Esophagus squamous epithelium (tissue), 5 donors: ENCODE results near the gene SKAP1. TPM values are rescaled to one million over a fixed set of nuclear protein-coding genes. Genes with fewer than 3 reads are reported as not detected.

Experiments used
- DNase-seq: peaks from one replicate; lab custom pipeline; 2025; lab: John Stamatoyannopoulos, UW
- H3K27ac ChIP-seq, 4 donors: fragments of 200-600 bp; sonication (generic); one replicate each; pipeline ENCODE4 v1.5.1; 2016 to 2019; ENCODE audit warnings: mild to moderate bottlenecking in 1 of 4
- H3K27me3 ChIP-seq, 4 donors: fragments of 200-600 bp; sonication (generic); 1 replicate in 3 of 4; 2 replicates in 1 of 4; pipeline versions ENCODE4 v1.5.1 to v1.6.0; 2017 to 2021; ENCODE audit warnings: antibody characterized with exemption in 1 of 4
- H3K36me3 ChIP-seq, 3 donors: fragments of 200-600 bp; sonication (generic); one replicate each; pipeline ENCODE4 v1.5.1; 2016 to 2019
- H3K4me1 ChIP-seq, 3 donors: fragments of 200-600 bp; sonication (generic); one replicate each; pipeline ENCODE4 v1.5.1; 2017 to 2019
- H3K4me3 ChIP-seq, 4 donors: fragments of 200-600 bp; sonication (generic); 1 replicate in 3 of 4; 2 replicates in 1 of 4; pipeline ENCODE4 v1.5.1; 2016 to 2019; ENCODE audit warnings: mild to moderate bottlenecking in 2 of 4, moderate library complexity in 1 of 4
- H3K9me3 ChIP-seq, 3 donors: fragments of 200-600 bp; sonication (generic); one replicate each; pipeline ENCODE4 v1.5.1; 2016 to 2019
- POLR2A ChIP-seq, 4 donors: fragments of 450-650 bp; IDR thresholded peaks; one replicate each; pipeline ENCODE4 v1.6.1; 2017; ENCODE audit warnings: antibody characterized with exemption in 4 of 4, mild to moderate bottlenecking in 4 of 4, moderate library complexity in 3 of 4
- WGBS, 2 donors: methylation state at CpG; one replicate each; pipeline ENCODE4 v1.1.5; 2018; 5-methylcytosine and 5-hydroxymethylcytosine counted together
- intact Hi-C: fragments of 100-400 bp; cut with DNase I; formaldehyde crosslinking; loops from one replicate; pipeline ENCODE4 v1.15.0; 2022
- total RNA-seq, 4 donors: library from RNA; depleted of rRNA; stranded (reverse); fragments of >200 nt; gene quantifications; one replicate each; pipeline ENCODE4 v1.1.0, GENCODE V29; 2016
- TF ChIP-seq, protein P1 (sequence below), 6 experiments: fragments of 450-650 bp in 4 of 6; fragments of 200-600 bp in 2 of 6; sonication (generic) in 2 of 6; IDR thresholded peaks; one replicate each; pipeline ENCODE4 v1.5.1; 2016 to 2019; ENCODE audit warnings: antibody characterized with exemption in 6 of 6, mild to moderate bottlenecking in 4 of 6, moderate library complexity in 4 of 6
- donor health status: DM: yes; HTN: yes; CAD: no.

Gene SKAP1
- total RNA-seq, 4 donors from 2014 or later, result 0.83 to 5.1 (median 3.4) TPM; not detected in 1

DNA sequence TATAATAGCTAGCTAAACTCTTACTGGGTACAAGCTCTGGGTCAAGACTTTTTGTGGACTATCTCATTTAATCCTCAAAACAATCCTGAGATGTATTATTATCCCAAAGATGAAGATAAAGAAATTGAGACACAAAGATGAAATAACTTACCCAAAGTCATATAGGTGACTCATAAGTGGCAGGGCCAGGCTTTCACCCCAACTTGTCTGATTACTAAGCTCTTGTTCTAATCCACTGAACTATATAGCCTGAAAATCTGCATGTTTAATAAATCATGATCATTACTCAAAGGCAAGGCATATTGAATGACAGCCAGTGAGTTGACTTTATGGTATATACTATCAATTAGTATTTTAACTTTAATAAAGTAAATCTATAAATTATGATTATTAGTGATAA lies 77.4 kb downstream of the SKAP1 start:
- no peaks in the 10 kb centered on the region for H3K36me3 ChIP-seq
- intact Hi-C loops, result no loop called here
- no peak for TF ChIP-seq POLR2A (IDR thresholded peaks at IDR 0.05)
- TF ChIP-seq, protein P1, sequence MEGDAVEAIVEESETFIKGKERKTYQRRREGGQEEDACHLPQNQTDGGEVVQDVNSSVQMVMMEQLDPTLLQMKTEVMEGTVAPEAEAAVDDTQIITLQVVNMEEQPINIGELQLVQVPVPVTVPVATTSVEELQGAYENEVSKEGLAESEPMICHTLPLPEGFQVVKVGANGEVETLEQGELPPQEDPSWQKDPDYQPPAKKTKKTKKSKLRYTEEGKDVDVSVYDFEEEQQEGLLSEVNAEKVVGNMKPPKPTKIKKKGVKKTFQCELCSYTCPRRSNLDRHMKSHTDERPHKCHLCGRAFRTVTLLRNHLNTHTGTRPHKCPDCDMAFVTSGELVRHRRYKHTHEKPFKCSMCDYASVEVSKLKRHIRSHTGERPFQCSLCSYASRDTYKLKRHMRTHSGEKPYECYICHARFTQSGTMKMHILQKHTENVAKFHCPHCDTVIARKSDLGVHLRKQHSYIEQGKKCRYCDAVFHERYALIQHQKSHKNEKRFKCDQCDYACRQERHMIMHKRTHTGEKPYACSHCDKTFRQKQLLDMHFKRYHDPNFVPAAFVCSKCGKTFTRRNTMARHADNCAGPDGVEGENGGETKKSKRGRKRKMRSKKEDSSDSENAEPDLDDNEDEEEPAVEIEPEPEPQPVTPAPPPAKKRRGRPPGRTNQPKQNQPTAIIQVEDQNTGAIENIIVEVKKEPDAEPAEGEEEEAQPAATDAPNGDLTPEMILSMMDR (IDR thresholded peaks at IDR 0.05), result no peak
- H3K4me1 ChIP-seq, result no peaks in the 10 kb centered on the region
- H3K27ac ChIP-seq, result no peak overlapping the region
- no peak for DNase-seq
- no peak overlapping the region for H3K4me3 ChIP-seq
- H3K27me3 ChIP-seq, result peaks cover 0 to 82% (median 0%) of the 10 kb centered on the region in 4 donors
- no peaks in the 10 kb centered on the region for H3K9me3 ChIP-seq

DNA sequence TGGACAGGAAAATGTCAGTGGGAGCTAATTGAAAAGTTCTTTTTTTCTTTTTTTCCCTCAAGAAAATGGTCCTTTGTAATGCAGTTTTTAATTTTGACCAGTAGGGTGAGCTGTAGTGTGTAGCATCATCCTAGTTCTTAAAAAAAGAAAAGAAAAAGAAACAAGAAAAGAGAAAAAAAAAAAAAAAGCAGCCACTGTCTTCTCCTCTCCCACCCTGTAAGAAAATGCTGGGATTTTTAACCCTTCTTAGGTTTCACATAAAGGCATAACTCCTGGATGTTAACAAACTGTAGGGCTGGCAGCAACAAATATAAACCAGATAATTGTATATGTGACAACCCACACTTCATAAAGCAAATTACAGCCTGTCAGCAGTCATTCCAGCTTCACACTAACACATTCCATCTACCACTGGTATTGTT lies 78.1 kb downstream of the SKAP1 start:
- TF ChIP-seq POLR2A (IDR thresholded peaks at IDR 0.05), result no peak
- TF ChIP-seq, protein P1 (IDR thresholded peaks at IDR 0.05), result peak; percentile 2 to 72 (median 52)
- intact Hi-C loops, result no loop called here
- Histone ChIP-seq H3K36me3 (no peaks in the 10 kb centered on the region), H3K4me3 (no peak overlapping the region), H3K4me1 (no peaks in the 10 kb centered on the region), H3K9me3 (no peaks in the 10 kb centered on the region), H3K27ac (no peak overlapping the region), H3K27me3 (peaks cover 0 to 79% (median 0%) of the 10 kb centered on the region in 4 donors)
- DNase-seq, result no peak

DNA sequence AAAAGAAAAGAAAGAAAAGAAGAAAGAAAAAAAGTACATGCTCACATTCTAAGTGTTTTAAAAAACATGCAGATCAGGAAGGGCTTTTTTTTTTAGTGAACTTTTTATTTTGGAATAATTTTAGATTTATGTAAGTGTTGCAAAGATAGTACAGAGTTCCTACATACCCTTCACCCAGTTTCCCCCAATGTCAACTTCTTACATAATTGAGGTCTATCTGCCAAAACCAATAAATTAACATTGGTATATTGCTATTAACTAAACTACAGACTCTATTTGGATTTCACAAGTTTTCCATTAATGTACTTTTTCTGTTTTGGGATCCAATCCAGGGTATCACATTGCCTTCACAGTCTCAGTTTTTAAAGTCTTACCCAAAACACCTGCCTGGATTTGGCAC lies 81.7 kb downstream of the SKAP1 start:
- H3K4me1 ChIP-seq, result no peaks in the 10 kb centered on the region
- DNase-seq, result no peak
- no peaks in the 10 kb centered on the region for H3K36me3 ChIP-seq
- intact Hi-C loops, result loop anchor here (5.0 kb wide), 1 partner anchor 249 kb away; no protein-coding TSS in a partner anchor
- no peak overlapping the region for H3K27ac ChIP-seq
- H3K4me3 ChIP-seq, result no peak overlapping the region
- no peak for TF ChIP-seq POLR2A (IDR thresholded peaks at IDR 0.05)
- H3K27me3 ChIP-seq, result peaks cover 0 to 64% (median 0%) of the 10 kb centered on the region in 4 donors
- no peaks in the 10 kb centered on the region for H3K9me3 ChIP-seq

DNA sequence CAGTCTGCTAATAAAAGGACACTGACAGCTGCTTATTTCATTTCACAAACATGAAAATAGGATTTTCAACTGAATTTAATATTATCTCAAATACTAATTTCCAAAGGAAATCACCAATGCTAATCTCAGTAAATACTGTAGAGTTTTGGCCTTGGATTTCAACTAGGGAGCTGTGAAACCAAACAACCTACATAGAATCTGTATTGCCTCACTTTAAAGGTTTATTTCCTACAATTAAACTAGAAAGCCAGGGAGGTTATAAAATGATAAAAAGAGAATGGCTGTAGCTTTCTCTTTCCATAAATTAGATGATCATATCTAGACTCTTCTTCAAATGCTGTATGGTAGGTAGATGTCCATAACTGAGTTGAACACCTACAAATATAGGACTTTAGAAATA lies 82.8 kb downstream of the SKAP1 start:
- no peaks in the 10 kb centered on the region for H3K9me3 ChIP-seq
- no peaks in the 10 kb centered on the region for H3K4me1 ChIP-seq
- DNase-seq, result no peak
- TF ChIP-seq, protein P1 (IDR thresholded peaks at IDR 0.05), result no peak
- TF ChIP-seq POLR2A (IDR thresholded peaks at IDR 0.05), result no peak
- intact Hi-C loops, result loop anchor here (5.0 kb wide), 1 partner anchor 250 kb away; no protein-coding TSS in a partner anchor
- no peak overlapping the region for H3K4me3 ChIP-seq
- H3K36me3 ChIP-seq, result no peaks in the 10 kb centered on the region
- no peak overlapping the region for H3K27ac ChIP-seq
- peaks cover 0 to 68% (median 2%) of the 10 kb centered on the region in 4 donors for H3K27me3 ChIP-seq

DNA sequence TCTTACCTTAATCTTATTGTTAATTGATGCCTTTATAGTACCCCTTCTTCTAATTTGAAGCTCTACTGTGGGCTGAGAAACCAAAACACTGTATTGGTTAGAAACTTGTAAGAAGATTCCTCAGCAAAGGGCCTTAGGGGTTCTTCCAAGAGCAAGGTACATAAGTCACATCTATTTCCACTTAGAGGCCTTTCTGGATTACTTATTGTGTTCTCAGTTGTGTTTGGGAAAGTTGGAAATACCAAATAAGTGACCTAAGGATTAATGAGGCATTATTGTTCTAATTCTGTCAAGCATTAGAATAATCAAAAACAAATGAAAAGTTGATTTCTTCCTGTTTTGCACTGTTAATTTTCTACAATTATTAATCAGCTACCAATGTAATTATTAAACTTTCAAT lies 85.8 kb downstream of the SKAP1 start:
- Histone ChIP-seq H3K9me3 (no peaks in the 10 kb centered on the region), H3K36me3 (no peaks in the 10 kb centered on the region), H3K4me3 (no peak overlapping the region), H3K27me3 (peaks cover 0 to 68% (median 7%) of the 10 kb centered on the region in 4 donors), H3K4me1 (no peaks in the 10 kb centered on the region), H3K27ac (no peak overlapping the region)
- no peak for DNase-seq
- TF ChIP-seq, protein P1 (IDR thresholded peaks at IDR 0.05), result no peak
- TF ChIP-seq POLR2A (IDR thresholded peaks at IDR 0.05), result no peak
- intact Hi-C loops, result no loop called here

DNA sequence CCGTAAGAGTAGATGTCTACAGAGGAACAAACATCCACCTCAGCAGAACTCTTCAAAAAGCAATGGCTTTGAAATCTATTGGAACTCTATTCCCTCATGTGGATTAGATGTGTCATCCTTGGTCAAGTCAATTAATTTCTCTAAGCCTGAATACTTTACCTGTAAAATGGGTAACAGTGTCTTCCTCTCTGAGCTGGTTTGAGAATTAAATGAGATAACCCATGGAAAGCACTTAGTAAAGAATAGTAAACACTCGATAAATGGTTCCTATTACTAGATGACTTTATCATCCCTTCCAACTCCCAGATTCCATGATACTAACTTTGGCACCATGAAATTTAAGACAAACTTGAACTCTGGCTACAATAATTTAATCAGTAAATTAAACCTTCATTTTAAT lies 89.1 kb downstream of the SKAP1 start:
- TF ChIP-seq, protein P1 (IDR thresholded peaks at IDR 0.05), result no peak
- no peak for TF ChIP-seq POLR2A (IDR thresholded peaks at IDR 0.05)
- intact Hi-C loops, result no loop called here
- H3K9me3 ChIP-seq, result no peaks in the 10 kb centered on the region
- no peak for DNase-seq
- peaks cover 0 to 75% (median 11%) of the 10 kb centered on the region in 4 donors for H3K27me3 ChIP-seq
- 95% methylated on average over 2 of the region's 2 CpGs for WGBS, 2 donors
- H3K4me1 ChIP-seq, result no peaks in the 10 kb centered on the region
- H3K36me3 ChIP-seq, result no peaks in the 10 kb centered on the region
- H3K27ac ChIP-seq, result no peak overlapping the region
- no peak overlapping the region for H3K4me3 ChIP-seq
